Breast epithelium (tissue), 4 donors: ENCODE results near the gene EMILIN2. TPM values are rescaled to one million over a fixed set of nuclear protein-coding genes. Genes with fewer than 3 reads are reported as not detected.

Experiments
- DNase-seq, 2 donors: peaks; one replicate each; pipeline ENCODE4 v3.0.0-alpha.2; 2019; ENCODE audit warnings: low spot score in 2 of 2
- H3K27ac ChIP-seq, 2 donors: fragments of 200-600 bp; sonication (generic) in 1 of 2; one replicate each; pipeline ENCODE4 v1.5.1; 2016 to 2019; ENCODE audit warnings: mild to moderate bottlenecking in 1 of 2
- H3K27me3 ChIP-seq, 2 donors: fragments of 200-600 bp; sonication (generic) in 1 of 2; one replicate each; pipeline versions ENCODE4 v1.5.1 to v1.6.0; 2017 to 2019; ENCODE audit warnings: control low read depth in 1 of 2, mild to moderate bottlenecking in 1 of 2
- H3K36me3 ChIP-seq: fragments of 200-600 bp; one replicate; pipeline ENCODE4 v1.5.1; 2019
- H3K4me1 ChIP-seq, 2 donors: fragments of 200-600 bp; sonication (generic); one replicate each; pipeline ENCODE4 v1.5.1; 2016 to 2019; ENCODE audit warnings: control low read depth in 1 of 2
- H3K4me3 ChIP-seq, 3 donors: fragments of 200-600 bp; sonication (generic); 1 replicate in 2 of 3; 2 replicates in 1 of 3; pipeline ENCODE4 v1.5.1; 2016 to 2019; ENCODE audit warnings: mild to moderate bottlenecking in 3 of 3, moderate library complexity in 2 of 3
- H3K9me3 ChIP-seq, 2 donors: fragments of 200-600 bp; sonication (generic) in 1 of 2; one replicate each; pipeline ENCODE4 v1.5.1; 2016 to 2019; ENCODE audit warnings: control low read depth in 1 of 2
- POLR2A ChIP-seq: fragments of 450-650 bp; IDR thresholded peaks from one replicate; pipeline ENCODE4 v1.6.1; 2016; ENCODE audit warnings: antibody characterized with exemption, mild to moderate bottlenecking, moderate library complexity
- POLR2AphosphoS5 ChIP-seq, 3 donors: sonication (generic); formaldehyde crosslinking; IDR thresholded peaks; one replicate each; pipeline ENCODE4 v1.6.1; 2017; ENCODE audit warnings: antibody characterized with exemption in 3 of 3
- intact Hi-C: fragments of 100-400 bp; cut with DNase I; formaldehyde crosslinking; loops from one replicate; pipeline ENCODE4 v1.15.1; 2023; ENCODE audit warnings: low total_unique reads
- total RNA-seq, 3 donors: library from RNA; depleted of rRNA; stranded (reverse); fragments of >200 nt; gene quantifications; one replicate each; pipeline ENCODE4 v1.1.0, GENCODE V29; 2016
- TF ChIP-seq, protein P1 (sequence below), 3 donors: fragments of 450-650 bp; IDR thresholded peaks; one replicate each; pipeline ENCODE4 v1.5.1; 2016 to 2017; ENCODE audit warnings: antibody characterized with exemption in 3 of 3, mild to moderate bottlenecking in 3 of 3, moderate library complexity in 3 of 3

The EMILIN2 gene
- total RNA-seq, 3 donors from 2014 or later, result 23.9 to 45.1 (median 32.4) TPM

DNA sequence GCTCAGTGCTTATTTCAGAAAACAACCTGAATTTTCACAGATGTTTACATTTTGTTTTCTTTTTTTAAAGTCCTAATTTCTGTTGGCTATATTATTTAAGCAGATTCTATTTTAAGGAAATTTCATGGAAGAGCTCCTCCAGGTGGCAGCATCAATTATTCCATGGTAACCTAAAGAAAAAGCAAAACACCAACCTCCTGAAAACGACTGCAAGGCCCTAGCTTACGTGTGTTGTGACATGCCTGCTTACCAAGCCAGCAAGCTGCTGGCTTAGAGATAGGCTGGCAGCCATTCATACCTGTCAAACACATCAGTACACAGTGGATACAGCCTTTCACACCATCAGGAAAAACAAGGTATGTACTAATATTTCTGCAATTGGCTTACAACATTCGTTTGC lies 101.2 kb downstream of the EMILIN2 start:
- no peaks in the 10 kb centered on the region for H3K4me1 ChIP-seq
- no peak for DNase-seq
- no peaks in the 10 kb centered on the region for H3K9me3 ChIP-seq
- no peaks in the 10 kb centered on the region for H3K27me3 ChIP-seq
- H3K27ac ChIP-seq, result no peak overlapping the region
- H3K4me3 ChIP-seq, result no peak overlapping the region
- TF ChIP-seq POLR2A, result no peak
- TF ChIP-seq, protein P1, sequence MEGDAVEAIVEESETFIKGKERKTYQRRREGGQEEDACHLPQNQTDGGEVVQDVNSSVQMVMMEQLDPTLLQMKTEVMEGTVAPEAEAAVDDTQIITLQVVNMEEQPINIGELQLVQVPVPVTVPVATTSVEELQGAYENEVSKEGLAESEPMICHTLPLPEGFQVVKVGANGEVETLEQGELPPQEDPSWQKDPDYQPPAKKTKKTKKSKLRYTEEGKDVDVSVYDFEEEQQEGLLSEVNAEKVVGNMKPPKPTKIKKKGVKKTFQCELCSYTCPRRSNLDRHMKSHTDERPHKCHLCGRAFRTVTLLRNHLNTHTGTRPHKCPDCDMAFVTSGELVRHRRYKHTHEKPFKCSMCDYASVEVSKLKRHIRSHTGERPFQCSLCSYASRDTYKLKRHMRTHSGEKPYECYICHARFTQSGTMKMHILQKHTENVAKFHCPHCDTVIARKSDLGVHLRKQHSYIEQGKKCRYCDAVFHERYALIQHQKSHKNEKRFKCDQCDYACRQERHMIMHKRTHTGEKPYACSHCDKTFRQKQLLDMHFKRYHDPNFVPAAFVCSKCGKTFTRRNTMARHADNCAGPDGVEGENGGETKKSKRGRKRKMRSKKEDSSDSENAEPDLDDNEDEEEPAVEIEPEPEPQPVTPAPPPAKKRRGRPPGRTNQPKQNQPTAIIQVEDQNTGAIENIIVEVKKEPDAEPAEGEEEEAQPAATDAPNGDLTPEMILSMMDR (IDR thresholded peaks at IDR 0.05), result peak in 1 of 3 donors; percentile 16
- H3K36me3 ChIP-seq, result no peaks in the 10 kb centered on the region
- intact Hi-C loops, result no loop called here

DNA sequence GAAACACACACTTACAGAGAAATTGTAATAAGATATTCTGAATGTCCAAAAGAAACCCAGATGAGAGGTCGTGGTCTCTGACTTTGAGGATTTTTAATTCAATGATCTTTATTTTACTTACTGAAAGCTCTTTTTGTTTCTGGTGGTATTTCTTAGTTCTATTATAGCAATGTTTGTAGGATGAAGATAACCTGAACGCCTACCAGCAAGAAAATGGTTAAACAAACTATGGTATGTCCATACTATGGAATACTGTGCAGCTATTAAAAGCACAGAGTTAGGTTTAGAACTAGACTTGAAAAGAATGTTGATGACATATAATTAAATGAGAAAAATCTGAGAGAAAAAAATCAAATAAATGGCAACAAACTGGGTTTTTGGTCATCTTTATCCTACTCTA lies 105.8 kb downstream of the EMILIN2 start:
- no peaks in the 10 kb centered on the region for H3K36me3 ChIP-seq
- H3K27ac ChIP-seq, result no peak overlapping the region
- no peaks in the 10 kb centered on the region for H3K27me3 ChIP-seq
- intact Hi-C loops, result no loop called here
- no peaks in the 10 kb centered on the region for H3K9me3 ChIP-seq
- no peak overlapping the region for H3K4me3 ChIP-seq
- no peaks in the 10 kb centered on the region for H3K4me1 ChIP-seq
- TF ChIP-seq POLR2AphosphoS5 (IDR thresholded peaks at IDR 0.05) (no peak), POLR2A (no peak)
- TF ChIP-seq, protein P1 (IDR thresholded peaks at IDR 0.05), result no peak
- no peak for DNase-seq

DNA sequence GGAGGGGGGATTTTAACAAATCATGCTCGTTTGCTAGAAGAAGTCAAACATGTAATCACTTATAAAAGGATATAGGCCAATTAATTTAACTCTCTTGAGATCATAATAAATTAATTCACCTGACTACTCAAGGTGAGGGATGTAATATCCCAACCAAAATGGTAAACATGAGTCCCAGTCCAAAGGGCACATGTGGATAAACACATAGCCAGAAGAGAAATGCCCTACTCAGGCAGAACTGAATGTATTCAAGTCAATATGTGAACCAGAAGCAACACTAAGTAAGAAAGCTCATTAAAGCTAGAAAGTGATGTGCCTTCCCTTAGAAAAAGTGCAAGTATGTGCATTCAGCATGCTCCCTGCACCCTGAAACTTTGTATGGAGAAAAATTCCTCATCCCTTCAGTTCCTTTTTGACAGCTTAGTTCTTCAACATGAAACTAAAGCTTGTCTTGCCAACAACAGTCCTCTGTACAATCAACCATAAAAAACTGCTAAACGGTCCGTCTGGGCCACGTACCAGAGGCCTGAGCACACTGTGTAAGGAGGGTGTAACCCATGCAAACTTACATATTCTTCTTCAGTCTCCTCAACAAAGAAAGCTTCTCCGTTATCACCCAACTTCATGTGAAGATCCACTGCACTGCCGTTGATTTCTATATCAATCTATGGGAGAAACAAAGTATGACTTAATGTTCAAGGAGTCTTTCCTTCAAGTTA lies 107.3 kb downstream of the EMILIN2 start:
- no peak for TF ChIP-seq POLR2A
- TF ChIP-seq, protein P1 (IDR thresholded peaks at IDR 0.05), result no peak
- TF ChIP-seq POLR2AphosphoS5 (IDR thresholded peaks at IDR 0.05), result no peak
- intact Hi-C loops, result no loop called here
- no peaks in the 10 kb centered on the region for H3K27me3 ChIP-seq
- no peaks in the 10 kb centered on the region for H3K36me3 ChIP-seq
- H3K9me3 ChIP-seq, result no peaks in the 10 kb centered on the region
- H3K4me3 ChIP-seq, result no peak overlapping the region
- no peaks in the 10 kb centered on the region for H3K4me1 ChIP-seq
- no peak for DNase-seq
- H3K27ac ChIP-seq, result no peak overlapping the region

DNA sequence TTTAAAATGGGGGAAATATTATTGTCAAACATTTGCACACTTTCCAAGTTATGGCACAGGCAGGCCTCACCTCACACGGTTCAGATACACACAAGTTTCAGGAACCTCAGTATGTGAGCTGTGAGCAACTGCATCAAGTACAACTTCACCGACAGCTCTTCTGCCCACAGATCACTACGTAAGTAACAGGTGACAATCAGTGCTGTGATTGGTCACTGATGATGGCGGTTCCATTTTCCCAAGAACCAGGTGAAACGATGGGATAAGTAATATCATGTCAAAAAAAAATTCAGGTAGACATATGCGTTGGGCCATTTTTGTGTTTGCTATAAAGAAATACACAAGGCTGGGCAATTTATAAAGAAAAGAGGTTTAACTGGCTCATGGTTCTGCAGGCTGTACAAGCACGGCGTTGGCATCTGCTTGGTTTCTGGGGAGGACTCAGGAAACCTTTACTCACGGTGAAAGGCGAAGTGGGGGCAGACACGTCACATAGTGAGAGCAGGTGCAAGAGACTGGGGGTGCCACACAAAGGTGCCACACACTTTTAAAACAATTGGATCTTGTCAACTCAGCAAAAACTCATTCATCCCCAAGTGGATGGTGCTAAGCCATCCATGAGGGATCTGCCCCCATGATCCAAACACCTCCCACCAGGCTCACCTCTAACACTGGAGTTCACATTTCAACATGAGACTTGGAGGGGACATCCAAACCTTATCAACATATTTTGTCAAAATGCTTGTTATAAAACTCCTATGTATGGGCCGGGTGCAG lies 108.3 kb downstream of the EMILIN2 start:
- TF ChIP-seq POLR2AphosphoS5 (IDR thresholded peaks at IDR 0.05), result no peak
- TF ChIP-seq, protein P1 (IDR thresholded peaks at IDR 0.05), result no peak
- TF ChIP-seq POLR2A, result no peak
- intact Hi-C loops, result no loop called here
- no peak for DNase-seq
- no peaks in the 10 kb centered on the region for H3K27me3 ChIP-seq
- H3K4me1 ChIP-seq, result no peaks in the 10 kb centered on the region
- no peaks in the 10 kb centered on the region for H3K36me3 ChIP-seq
- no peaks in the 10 kb centered on the region for H3K9me3 ChIP-seq
- H3K27ac ChIP-seq, result peak overlapping the region; percentile 45 to 48
- H3K4me3 ChIP-seq, result no peak overlapping the region

DNA sequence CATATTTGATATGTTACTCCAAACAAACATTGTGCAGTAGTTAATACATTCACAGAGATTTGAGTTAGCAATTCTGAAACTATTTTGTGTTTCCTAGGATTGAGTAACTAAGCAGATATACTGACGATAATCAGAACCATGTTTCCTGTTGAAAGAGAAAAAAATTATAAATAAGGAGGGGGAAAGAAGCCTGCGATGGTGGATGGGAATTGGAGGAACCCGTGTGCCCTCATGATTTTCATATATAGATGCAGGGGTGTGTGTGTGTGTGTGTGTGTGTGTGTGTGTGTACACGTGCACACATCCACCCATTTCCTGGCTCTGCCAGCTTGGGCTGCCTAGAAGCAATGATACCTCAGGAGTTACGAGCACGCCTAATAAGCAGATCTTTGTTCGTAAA lies 109.2 kb downstream of the EMILIN2 start:
- TF ChIP-seq, protein P1 (IDR thresholded peaks at IDR 0.05), result no peak
- TF ChIP-seq POLR2A (no peak), POLR2AphosphoS5 (IDR thresholded peaks at IDR 0.05) (no peak)
- no peak for DNase-seq
- Histone ChIP-seq H3K27ac (peak overlapping the region; percentile 54 to 71), H3K27me3 (no peaks in the 10 kb centered on the region), H3K36me3 (no peaks in the 10 kb centered on the region), H3K4me1 (peaks cover 0 to 2% of the 10 kb centered on the region in 2 donors), H3K4me3 (peak overlapping the region in 1 of 3 donors; percentile 11), H3K9me3 (no peaks in the 10 kb centered on the region)
- intact Hi-C loops, result no loop called here
